GM13977 (cell line): ENCODE measurements around the gene DZIP1.

Source experiments
- DNase-seq: peaks from one replicate; pipeline ENCODE4 v3.0.0; 2012; ENCODE audit warnings: low spot score
- in situ Hi-C: fragments of 300-500 bp; cut with MboI; formaldehyde crosslinking; loops from one replicate; pipeline ENCODE4 v1.12.0; 2022; ENCODE audit warnings: low sequenced_read_pairs, low pct_unique_long_range_greater_than_20kb, mixed read lengths, inconsistent platforms; ENCODE audit not compliant: unreplicated experiment
- TF ChIP-seq, protein P1 (sequence below): IDR thresholded peaks from 2 replicates; pipeline ENCODE4 v1.5.1; 2012; ENCODE audit warnings: mild to moderate bottlenecking, control low read depth; ENCODE audit not compliant: insufficient read depth; ENCODE audit errors: extremely low read depth, missing control alignments

Gene DZIP1

DNA sequence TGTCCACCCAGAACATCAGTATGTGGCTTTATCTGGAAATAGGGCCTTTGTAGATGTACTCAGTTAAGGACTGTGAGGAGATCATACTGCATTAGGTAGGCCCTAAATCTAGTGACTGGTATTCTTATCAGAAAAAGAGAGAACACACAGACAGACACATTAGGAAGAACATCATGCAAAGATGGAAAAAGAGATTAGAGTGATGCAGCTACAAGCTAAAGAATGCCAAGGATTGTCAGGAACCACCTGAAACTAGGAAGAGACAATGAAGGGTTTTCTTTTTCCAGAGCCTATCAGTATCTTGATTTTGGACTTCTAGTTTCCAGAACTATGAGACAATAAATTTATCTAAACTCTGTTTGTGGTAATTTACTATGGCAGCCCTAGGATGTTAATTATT, 15.0 kb upstream of the DZIP1 start:
- TF ChIP-seq, protein P1, sequence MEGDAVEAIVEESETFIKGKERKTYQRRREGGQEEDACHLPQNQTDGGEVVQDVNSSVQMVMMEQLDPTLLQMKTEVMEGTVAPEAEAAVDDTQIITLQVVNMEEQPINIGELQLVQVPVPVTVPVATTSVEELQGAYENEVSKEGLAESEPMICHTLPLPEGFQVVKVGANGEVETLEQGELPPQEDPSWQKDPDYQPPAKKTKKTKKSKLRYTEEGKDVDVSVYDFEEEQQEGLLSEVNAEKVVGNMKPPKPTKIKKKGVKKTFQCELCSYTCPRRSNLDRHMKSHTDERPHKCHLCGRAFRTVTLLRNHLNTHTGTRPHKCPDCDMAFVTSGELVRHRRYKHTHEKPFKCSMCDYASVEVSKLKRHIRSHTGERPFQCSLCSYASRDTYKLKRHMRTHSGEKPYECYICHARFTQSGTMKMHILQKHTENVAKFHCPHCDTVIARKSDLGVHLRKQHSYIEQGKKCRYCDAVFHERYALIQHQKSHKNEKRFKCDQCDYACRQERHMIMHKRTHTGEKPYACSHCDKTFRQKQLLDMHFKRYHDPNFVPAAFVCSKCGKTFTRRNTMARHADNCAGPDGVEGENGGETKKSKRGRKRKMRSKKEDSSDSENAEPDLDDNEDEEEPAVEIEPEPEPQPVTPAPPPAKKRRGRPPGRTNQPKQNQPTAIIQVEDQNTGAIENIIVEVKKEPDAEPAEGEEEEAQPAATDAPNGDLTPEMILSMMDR = no peak
- no peak for DNase-seq
- in situ Hi-C loops = no loop called here

DNA sequence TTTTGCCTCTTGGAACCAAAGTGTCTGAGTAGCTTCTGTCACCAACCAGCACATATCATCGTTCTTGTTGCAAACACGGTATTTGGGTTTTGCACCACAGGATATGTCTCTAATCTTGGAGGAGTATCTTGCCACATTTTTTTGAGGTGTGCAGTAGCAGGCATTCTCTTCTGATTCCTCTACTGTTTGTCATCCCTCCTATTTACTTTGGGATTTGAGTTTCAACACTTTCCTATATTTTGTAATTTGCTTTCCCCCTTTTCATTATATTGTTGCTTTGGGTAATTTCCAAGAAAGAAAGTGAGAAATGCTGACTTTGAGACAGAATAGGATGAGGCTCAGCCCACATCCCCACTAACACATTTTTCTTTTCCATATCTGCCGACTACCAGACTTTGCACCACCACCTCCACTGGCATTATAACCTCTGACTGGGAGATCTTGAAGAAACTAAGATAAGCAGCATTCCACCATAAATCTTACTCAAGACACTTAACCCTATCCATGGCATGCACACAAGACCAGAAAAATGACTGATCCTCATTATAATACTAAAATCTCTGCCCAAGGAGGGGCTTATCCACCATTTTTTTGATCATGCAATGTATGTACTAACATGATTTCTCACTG, 12.0 kb upstream of the DZIP1 start:
- in situ Hi-C loops = no loop called here
- DNase-seq = no peak
- TF ChIP-seq, protein P1 = no peak

DNA sequence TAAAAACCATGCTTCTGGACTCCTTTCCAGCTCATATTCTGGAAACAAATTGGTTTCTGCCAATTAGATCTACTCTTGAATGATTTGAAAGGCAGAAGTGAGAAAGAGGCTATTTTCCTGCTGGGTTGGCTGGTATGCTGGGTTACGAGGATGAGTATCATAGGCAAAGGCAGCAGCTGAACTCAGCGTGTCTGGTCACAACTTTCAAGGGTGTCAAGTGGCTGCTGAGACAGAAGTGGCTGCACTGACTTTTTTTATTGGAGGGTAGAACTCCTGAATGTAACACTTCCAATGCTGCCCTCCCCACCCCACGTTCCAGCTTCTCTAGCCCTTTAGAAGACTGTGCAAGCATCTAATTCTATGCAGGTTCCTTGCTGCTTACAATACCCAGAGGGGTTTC, 8.3 kb upstream of the DZIP1 start:
- TF ChIP-seq, protein P1 = no peak
- no peak for DNase-seq
- in situ Hi-C loops = no loop called here

DNA sequence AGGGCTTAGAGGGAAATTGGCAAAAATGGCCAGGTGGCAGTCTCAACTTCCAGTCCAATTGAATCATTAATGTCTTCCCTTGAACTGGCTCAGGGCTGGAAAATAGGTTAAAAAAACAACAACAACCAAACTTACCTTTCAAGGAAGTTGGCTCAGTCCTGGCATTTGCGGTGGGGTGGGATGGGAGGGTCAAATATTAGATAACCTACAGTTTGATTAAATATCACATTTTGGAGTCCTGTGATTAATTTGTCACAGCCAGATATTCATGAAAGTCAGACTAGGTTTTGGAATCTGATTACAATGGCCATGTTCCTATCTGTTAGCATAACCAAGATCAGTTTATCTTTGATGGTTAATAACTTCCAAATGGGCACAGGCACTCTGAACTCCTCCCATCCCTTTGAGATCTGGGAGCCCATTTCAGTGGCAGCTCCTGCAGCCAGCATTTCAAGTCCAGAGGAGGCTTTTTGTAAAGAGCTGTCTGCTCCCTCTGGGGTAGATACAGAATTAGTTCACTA, 7.8 kb upstream of the DZIP1 start:
- in situ Hi-C loops = no loop called here
- TF ChIP-seq, protein P1 = no peak
- DNase-seq = no peak

DNA sequence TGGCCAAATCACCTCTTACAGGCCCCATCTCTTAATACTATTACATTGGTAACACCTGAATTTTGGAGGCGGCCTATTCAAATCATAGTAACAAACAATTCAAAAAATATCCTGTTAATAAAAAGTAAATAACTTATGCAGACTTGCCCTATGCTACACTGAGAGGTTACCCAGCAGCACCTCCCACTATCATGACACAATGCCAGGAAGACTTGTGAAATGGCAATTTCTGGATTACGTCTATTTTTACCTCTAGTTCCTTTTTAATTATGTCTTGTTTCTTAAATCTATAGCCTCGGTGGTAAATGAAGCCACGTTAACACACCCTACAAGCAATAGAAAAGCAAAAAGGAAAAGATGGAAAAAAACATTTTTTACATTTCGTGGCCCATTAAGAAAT, 6.2 kb upstream of the DZIP1 start:
- in situ Hi-C loops = no loop called here
- TF ChIP-seq, protein P1 = no peak
- no peak for DNase-seq

DNA sequence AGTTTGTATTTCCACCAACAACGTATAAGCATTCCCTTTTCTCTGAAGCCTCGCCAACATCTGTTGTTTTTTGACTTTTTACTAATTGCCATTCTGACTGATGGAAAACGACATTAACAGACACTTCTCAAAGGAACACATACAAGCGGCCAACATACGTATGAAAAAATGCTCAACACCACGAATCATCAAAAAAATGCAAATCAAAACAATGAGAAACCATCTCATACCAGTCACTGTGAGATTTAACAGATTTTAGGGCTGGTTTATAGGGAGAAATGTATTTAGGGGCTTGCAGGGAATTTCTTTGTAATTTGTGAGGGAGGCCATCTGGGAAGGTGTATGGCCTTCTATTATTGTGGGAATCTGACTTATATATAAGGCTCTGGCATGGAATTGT, 2.8 kb upstream of the DZIP1 start:
- DNase-seq = no peak
- TF ChIP-seq, protein P1 = no peak
- in situ Hi-C loops = no loop called here
